Iris pigment epithelial cell (primary cell): Measurements from ENCODE around the gene ARID4B.
"Not testable (repeated sequence)": the region's sequence is repeated elsewhere in the genome, so short reads cannot be mapped to it uniquely, and the experiment has no call there.

ENCODE experiments used
- DNase-seq: peaks from one replicate; pipeline ENCODE4 v3.0.0-alpha.2; 2011; ENCODE audit warnings: low read depth

The ARID4B gene

DNA sequence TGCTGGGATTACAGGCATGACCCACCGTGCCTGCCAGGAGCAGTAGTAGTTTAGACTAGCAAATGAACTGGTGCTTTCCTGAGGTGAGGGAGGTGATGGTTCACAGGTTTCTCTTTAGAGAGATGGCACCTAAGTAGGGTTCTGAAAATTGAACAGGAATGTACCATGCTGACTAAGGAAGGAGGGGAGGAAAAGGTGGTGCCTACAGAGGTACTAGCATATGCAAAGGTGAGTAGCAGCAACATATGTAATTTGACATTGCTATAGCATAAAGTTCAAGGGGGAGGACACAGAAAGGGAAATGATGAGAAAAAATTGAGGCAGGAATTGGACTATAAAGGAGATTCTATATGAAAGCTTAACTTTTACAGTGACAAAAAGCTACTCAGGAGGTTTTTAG is 101.0 kb downstream of the ARID4B start:
- no peak for DNase-seq

DNA sequence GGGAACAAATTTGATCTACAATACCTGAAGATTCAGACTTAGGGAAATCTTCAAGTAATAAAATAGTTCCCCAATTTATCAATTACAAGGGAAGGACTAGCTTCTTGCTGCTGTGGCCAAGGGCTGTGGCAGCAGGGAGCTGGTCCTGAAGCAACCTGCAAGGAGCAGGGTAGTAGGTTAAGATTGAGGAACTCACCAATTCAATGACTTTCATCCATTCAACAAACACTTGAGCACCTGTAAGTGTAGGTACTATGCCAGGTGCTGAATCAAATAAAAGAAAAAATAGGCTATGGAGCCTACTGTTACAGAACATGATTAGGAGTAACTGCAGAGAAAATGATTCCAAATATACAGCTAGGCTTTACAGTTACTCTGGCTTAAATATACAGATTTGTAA is 102.7 kb downstream of the ARID4B start:
- DNase-seq, result no peak

- no peak for DNase-seq
Observed at GRCh38 chr1:235221653-235222375, 106.2 kb downstream of the ARID4B start.

GRCh38 chr1:235215453-235215852 is 112.5 kb downstream of the ARID4B start:
- no peak for DNase-seq

GRCh38 chr1:235214962-235215361 is 113.0 kb downstream of the ARID4B start:
- DNase-seq, result not testable (repeated sequence)

GRCh38 chr1:235213752-235214151 is 114.2 kb downstream of the ARID4B start:
- no peak for DNase-seq

- DNase-seq, result no peak
Observed at GRCh38 chr1:235211517-235211916, 116.5 kb downstream of the ARID4B start.

DNA sequence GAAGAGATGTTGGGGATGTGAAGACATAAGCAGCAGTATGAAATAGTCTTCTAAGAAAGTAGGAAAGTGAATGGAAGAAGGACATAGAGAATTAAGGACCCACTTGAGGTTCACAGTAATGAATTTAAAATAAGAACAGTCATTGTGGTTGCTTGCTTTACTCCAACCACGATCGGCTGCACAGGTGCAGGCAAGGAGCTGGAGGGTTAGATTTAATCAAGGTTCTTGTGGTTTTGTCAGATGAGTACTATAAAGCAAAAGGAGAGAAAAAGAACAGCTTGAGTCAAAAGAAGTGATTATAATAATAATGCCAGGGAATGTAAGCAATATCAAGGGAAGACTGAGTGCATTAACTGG is 120.8 kb downstream of the ARID4B start:
- DNase-seq, result peak; percentile 17

- DNase-seq, result peak; percentile 40
Observed at GRCh38 chr1:235206533-235207208, 121.3 kb downstream of the ARID4B start.

GRCh38 chr1:235205687-235206086 is 122.3 kb downstream of the ARID4B start:
- DNase-seq, result no peak

DNA sequence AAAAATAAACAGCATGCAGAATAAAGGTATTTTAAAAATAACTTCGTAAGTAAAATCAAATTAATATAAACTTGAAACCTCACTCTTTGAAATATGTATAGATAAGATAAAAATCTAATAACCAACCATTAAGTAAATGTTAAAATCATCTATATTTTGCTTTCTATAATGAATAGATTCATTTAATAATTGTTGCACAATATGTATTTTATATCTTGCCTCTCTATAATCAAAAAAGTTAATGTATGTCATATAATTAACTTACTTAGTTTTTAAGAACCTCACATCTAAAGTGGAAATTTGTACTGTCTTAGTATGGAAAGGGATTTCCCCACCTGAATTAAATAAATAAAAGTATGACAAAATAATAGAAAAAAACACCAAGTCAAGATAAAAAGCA is 124.6 kb downstream of the ARID4B start:
- DNase-seq, result no peak

DNA sequence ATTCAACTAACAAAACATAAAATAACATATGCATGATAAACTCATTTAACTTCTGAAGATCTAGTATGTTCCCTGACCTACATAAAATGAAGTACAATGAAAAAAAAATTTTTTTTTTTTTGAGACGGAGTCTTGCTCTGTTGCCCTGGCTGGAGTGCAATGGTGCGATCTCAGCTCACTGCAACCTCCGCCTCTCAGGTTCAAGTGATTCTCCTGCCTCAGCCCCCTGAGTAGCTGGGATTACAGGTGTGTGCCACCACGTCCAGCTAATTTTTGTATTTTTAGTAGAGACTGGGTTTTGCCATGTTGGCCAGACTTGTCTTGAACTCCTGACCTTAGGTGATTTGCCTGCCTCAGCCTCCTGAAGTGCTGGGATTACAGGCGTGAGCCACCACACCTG is 125.5 kb downstream of the ARID4B start:
- DNase-seq, result not testable (repeated sequence)

GRCh38 chr1:235199441-235199840 is 128.5 kb downstream of the ARID4B start:
- peak; percentile 54 for DNase-seq

- DNase-seq, result no peak
Observed at GRCh38 chr1:235190431-235190830, 137.5 kb downstream of the ARID4B start.

DNA sequence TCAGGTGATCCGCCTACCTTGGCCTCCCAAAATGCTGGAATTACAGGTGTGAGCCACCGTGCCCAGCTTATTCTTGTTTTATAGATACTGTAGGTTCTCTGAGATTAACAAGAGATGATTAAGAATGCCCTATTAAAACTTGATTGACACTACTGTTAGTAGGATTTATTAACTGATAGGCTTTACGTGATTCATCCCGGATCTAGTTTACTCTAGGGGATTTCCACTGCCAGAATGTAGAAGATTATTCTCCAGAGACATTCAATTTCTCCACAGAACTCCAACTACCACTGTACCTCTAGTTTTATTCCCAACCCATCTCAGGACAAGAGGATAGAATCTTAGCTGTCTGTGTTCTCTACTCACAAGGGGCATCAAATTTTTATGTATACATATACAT is 140.7 kb downstream of the ARID4B start:
- DNase-seq, result no peak

GRCh38 chr1:235181561-235182245 is 146.3 kb downstream of the ARID4B start:
- no peak for DNase-seq

- DNase-seq, result no peak
Observed at GRCh38 chr1:235180916-235181460, 147.0 kb downstream of the ARID4B start.

GRCh38 chr1:235176486-235176885 is 151.5 kb downstream of the ARID4B start:
- no peak for DNase-seq

DNA sequence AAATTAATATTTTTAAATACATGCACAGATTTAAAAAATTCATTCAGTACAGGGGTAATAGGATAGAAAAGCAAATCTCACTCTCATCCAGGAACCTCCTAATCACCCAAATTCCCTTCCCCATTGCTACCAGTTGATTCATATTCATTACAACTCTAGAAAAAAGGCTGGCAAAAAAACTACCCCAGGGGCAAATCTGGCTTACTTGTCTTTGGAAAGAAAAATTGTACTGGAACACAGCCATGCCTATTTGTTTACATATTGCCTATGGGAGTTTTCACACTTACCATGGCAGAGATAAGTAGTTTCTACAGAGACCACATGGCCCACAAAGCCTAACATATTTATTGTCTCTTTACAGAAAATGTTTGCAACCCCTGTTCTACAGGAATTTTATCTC is 158.0 kb downstream of the ARID4B start:
- DNase-seq, result no peak

DNA sequence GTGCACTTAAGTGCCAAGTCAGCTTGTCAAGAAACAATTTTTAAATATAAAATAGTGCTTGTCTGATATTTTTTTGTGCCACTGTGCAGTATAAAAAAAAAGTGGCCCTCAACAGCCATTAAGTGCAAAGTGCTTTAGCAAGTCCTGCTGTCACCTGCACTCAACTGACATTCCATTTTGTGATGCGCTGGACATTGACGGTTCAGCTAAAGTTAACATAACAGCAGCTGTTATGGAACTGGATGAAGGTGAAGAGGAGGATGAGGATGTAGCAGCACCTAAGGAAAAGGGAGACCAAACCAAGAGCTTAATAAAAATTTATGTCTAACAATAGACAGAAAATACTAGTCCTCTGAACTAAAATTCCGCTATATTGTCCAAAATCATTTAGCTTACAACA is 159.6 kb downstream of the ARID4B start:
- no peak for DNase-seq

DNA sequence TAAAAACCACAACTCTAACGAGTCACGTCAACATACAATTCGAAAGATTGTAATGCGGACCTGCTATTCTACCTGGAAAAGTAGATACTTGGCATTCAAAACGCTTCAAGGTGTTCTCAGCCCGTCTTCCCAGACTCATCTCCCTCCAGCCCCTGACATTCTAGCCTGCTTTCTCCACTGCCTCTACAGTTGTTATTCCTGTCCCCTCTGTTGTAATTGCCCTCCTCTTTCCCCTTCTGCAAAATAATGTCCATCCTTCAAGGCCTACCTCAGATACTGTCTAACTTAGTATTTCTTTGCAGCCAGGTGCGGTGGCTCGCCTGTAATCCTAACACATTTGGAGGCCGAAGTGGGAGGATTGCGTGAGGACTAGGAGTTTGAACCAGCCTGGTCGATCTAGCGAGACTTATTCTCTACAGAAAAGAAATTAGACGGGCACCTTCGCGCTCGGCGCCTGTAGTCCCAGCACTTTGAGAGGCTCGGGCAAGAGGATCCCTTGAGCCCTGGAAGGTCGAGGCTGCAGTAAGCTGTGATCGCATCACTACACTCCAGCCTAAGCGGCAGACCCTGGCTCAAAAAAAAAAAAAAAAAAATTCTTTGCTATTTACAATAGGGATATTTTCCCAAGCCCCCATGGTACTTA is 166.2 kb downstream of the ARID4B start:
- no peak for DNase-seq

GRCh38 chr1:235160957-235161684 is 166.9 kb downstream of the ARID4B start, which contains the start of gene RBM34:
TSS of gene RBM34 (minus strand) at chr1:235161250. CDS start at chr1:235161226, 24 bp downstream.
- peak; percentile 93 for DNase-seq
